K562 (cell line): ENCODE results near the gene MTPN. TPM values are rescaled to one million over a fixed set of nuclear protein-coding genes. Genes with fewer than 3 reads are reported as not detected.
A peak's percentile ranks its signal among the peaks of the same experiment; 100 is the strongest.

Source experiments
- ERF ChIP-seq: fragments of 450-650 bp; formaldehyde crosslinking; IDR thresholded peaks from 2 replicates; pipeline ENCODE4 v1.4.0; 2020; ENCODE audit warnings: mild to moderate bottlenecking, mixed read lengths
- LARP7 ChIP-seq: fragments of 450-650 bp; IDR thresholded peaks from 2 replicates; pipeline ENCODE4 v1.6.1; 2016
- NCOR1 ChIP-seq: fragments of 450-650 bp; IDR thresholded peaks from 2 replicates; pipeline ENCODE4 v1.6.1; 2016; ENCODE audit warnings: mild to moderate bottlenecking, moderate library complexity
- NFIX ChIP-seq: fragments of 250-450 bp; sonication (Bioruptor Pico); IDR thresholded peaks from 2 replicates; pipeline ENCODE4 v1.4.0; 2020; ENCODE audit warnings: low read depth, mild to moderate bottlenecking, moderate library complexity
- SETDB1 ChIP-seq: IDR thresholded peaks from one replicate; pipeline ENCODE4 v1.6.1; 2012; ENCODE audit warnings: low read length, control low read depth, inconsistent platforms
- TEAD2 ChIP-seq: fragments of 450-650 bp; IDR thresholded peaks from 2 replicates; pipeline ENCODE4 v1.6.1; 2016; ENCODE audit warnings: missing genetic modification characterization, control low read depth, missing compliant biosample characterization
- ZNF668 ChIP-seq: fragments of 250-450 bp; sonication (Bioruptor Pico); IDR thresholded peaks from 2 replicates; pipeline ENCODE4 v1.8.0; 2022; ENCODE audit warnings: mild to moderate bottlenecking, inconsistent platforms
- polyA plus RNA-seq, 8 experiments: library from polyadenylated mRNA; depleted of rRNA in 4 of 8; stranded (reverse) in 5 of 8; unstranded in 3 of 8; fragments of >200 nt; fragmentation: Nextera tagmentation in 2 of 8; fragmentation: Illumina TruSeq in 1 of 8; extraction: Ambion mirVana in 2 of 8; extraction: Trizol in 1 of 8; gene quantifications; 2 replicates each; pipeline versions ENCODE4 v1.2.1 to v1.2.3, GENCODE V29; 2011 to 2014; ENCODE audit warnings: inconsistent platforms in 1 of 8, missing spikeins in 1 of 8
- total RNA-seq, 7 experiments: library from RNA; depleted of rRNA in 6 of 7; stranded (reverse); fragments of >200 nt in 6 of 7; fragmentation: Illumina TruSeq in 2 of 7; extraction: Trizol in 2 of 7; gene quantifications; 2 replicates each; pipeline versions ENCODE4 v1.2.1 to v1.2.3, GENCODE V29; 2011 to 2021; ENCODE audit warnings: low replicate concordance in 1 of 7
- TF ChIP-seq, protein P1 (sequence below), 2 experiments: fragments of 450-650 bp in 1 of 2; sonication (generic) in 1 of 2; formaldehyde crosslinking in 1 of 2; IDR thresholded peaks; 2 replicates each; pipeline versions ENCODE4 v1.7.1 to v1.9.0; 2016 to 2022; ENCODE audit warnings: inconsistent platforms in 1 of 2, mild to moderate bottlenecking in 1 of 2, missing genetic modification reagents in 1 of 2

The MTPN gene
- total and polyA plus RNA-seq, 9 of the 15 experiments (the other 6 are each of a cell fraction or from before 2014, with no cell fraction given), result 68.5 to 261 (median 156) TPM

DNA sequence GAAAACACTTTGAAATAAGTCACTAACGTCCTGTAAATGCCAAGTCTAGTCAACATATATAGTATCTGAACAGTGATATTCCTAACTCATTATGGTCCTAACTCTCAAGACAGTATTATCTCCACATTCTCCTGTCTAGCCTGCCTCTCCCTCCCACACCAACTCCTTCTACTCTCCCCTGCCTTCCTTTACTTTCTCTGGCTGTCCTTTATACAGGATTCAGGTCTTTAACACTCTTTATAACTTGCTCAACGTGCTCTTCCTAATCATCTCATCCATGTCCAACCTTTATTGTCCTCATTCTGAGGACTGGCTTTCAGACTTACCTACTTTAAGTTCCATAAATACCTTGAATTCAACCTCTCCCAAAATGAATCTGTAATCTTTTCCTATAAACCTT is 42.5 kb downstream of the MTPN start (continued):
- peak; percentile 24 for TF ChIP-seq NCOR1
- no peak for TF ChIP-seq NFIX (CRISPR knock-in tag)
- no peak for TF ChIP-seq ZNF668 (CRISPR knock-in tag)
- TF ChIP-seq LARP7, result peak; percentile 85; the same call in 1 of the 2 replicates
- TF ChIP-seq, protein P1, sequence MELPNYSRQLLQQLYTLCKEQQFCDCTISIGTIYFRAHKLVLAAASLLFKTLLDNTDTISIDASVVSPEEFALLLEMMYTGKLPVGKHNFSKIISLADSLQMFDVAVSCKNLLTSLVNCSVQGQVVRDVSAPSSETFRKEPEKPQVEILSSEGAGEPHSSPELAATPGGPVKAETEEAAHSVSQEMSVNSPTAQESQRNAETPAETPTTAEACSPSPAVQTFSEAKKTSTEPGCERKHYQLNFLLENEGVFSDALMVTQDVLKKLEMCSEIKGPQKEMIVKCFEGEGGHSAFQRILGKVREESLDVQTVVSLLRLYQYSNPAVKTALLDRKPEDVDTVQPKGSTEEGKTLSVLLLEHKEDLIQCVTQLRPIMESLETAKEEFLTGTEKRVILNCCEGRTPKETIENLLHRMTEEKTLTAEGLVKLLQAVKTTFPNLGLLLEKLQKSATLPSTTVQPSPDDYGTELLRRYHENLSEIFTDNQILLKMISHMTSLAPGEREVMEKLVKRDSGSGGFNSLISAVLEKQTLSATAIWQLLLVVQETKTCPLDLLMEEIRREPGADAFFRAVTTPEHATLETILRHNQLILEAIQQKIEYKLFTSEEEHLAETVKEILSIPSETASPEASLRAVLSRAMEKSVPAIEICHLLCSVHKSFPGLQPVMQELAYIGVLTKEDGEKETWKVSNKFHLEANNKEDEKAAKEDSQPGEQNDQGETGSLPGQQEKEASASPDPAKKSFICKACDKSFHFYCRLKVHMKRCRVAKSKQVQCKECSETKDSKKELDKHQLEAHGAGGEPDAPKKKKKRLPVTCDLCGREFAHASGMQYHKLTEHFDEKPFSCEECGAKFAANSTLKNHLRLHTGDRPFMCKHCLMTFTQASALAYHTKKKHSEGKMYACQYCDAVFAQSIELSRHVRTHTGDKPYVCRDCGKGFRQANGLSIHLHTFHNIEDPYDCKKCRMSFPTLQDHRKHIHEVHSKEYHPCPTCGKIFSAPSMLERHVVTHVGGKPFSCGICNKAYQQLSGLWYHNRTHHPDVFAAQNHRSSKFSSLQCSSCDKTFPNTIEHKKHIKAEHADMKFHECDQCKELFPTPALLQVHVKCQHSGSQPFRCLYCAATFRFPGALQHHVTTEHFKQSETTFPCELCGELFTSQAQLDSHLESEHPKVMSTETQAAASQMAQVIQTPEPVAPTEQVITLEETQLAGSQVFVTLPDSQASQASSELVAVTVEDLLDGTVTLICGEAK (IDR thresholded peaks at IDR 0.05), result no peak
- TF ChIP-seq, protein P1 (CRISPR knock-in tag; IDR thresholded peaks at IDR 0.05), result no peak
- no peak for TF ChIP-seq SETDB1
- TF ChIP-seq TEAD2 (tag), result no peak
- TF ChIP-seq ERF (CRISPR knock-in tag), result no peak
- TF ChIP-seq, all 486 proteins: peak for 6
